ENCODE data around the gene NEURL3.

The NEURL3 gene

DNA sequence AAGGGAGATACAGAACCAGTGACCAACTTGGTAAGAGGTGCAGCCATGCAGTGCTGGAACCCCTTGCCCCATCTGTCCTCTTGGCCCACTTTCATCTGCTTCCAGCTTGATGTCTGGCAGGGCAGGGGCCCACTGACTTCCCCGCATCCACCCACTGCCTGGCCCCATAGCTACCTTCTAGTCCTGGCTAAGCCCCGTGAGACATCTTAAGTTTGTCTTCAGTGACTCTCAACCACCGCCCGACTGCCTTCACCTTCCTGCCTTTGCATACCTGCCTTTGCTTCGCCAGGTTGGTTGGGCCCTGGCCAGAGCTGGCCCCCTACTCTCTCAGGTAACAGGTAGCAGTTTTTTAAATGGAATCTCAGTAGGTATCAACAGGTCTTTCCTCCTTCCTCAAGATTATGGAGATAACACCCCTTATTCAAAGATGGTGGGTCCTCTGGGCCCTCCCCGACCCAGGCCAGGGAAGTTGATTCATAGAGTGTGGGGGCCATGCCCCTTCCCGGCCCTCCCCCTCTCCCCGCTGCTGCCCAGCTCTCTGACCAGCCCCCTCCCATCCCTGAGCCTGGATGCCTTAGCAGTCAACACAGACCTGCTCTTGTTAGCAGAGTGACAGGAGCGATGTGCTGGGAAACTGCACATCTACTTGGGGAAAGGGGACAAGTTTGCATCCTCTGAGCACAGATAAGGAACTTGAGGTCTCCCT lies 34.2 kb upstream of the NEURL3 start:
- DNase-seq = no peak

DNA sequence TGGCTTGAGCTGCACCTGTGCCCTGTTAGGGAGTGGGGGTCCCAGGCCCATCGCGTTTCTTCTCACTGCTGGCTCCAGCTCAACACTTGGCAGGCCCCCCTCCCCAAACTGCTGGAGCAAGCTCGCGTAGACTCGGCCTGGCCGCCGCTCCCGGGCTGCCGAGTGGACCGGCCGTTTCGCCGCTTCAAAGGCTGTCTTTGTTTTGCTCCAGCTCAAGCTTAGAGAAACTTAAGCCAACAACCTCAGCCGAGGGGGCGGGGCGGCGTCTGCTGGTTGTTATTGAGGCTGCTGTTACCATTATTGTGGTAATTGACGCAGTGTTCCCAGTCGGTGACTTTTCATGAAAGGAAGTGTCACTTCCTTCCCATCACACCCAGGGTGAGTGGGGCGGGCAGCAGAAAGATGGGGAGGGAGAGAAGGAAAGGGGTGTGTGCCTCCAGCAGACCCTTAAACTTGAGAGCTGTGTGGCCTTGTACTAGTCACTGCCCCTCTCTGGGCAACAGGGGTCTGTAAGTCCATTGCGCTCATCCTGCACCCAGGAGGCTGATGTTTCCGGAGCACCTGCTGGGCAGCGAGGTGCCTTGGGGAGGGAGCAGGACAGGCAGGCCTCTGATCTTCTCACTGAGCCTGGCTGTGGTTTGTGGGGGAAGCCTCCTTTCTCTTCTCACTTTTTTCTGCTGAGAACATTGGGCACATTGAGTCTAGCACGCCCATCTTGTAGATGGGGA lies 33.5 kb upstream of the NEURL3 start:
- no peak for DNase-seq

DNA sequence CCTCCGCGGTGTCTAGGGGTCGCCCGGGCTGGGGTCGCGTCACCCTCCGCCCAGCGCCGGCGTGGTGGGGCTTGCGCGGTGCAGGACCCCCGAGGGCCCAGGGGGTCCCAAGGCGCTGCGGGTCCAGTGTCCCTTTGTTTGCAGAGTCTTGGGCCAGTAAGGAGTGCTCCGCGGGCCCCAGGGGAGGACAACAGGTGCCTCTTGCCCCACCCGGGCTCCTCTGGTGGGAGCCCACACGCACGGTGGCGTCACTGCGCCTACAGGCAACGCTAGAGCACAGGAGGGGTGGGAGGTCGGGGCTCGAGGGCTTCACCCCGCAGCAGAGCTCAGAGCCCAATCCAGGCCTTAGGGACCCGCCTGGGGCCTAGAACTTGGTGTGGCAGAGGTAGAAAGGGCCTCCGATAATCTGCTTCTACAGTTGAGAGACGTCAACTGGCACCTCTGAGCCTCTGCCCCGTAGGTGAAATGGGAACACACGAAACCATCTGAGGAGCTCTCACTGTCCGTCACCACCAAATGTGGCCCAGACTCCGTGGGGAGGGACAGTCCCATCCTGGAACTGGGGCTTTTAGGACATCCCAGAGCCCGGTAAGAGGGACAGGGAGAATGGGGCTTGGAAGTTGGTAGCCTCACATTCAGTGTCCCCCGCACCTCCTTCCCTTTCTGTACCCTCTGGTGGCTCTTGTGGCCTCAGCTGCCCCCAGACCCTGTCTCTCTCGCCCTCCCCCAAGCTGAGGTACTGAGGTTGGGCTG lies 32.8 kb upstream of the NEURL3 start:
- no peak for DNase-seq

DNA sequence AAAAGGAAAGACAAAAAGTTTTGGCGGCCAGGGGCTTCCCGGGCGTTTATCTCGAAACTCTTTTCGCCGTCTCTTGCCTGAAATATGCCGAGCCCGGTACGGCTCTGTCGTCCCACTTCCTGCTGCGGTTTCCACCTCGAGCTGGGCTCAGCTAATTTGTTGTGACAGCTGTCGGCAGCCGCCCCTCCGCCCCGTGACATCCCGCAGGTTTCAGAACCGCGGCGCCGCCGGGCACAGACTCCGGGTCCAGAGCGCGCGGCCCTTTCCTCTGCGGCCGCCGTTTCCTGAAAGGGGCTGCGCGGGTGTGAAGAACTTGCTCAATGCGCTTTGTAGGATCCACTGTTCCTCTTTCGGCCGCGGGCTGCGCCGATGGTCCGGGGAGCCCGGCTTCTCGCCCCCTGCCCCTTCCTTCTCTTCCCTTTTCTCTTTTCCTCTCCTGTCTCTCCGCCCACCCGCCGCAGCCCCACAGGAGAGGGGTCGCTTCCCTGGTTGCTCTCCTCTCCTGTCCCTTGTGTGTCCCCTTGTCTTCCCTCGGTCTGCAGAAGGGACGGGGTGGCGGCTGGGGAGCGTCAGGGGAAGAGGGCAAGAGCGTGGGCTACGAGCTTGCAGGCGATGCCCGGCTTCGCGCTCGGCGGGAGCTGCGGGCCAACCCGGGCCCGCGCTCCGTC lies 32.0 kb upstream of the NEURL3 start:
- peak; percentile 60 for DNase-seq

DNA sequence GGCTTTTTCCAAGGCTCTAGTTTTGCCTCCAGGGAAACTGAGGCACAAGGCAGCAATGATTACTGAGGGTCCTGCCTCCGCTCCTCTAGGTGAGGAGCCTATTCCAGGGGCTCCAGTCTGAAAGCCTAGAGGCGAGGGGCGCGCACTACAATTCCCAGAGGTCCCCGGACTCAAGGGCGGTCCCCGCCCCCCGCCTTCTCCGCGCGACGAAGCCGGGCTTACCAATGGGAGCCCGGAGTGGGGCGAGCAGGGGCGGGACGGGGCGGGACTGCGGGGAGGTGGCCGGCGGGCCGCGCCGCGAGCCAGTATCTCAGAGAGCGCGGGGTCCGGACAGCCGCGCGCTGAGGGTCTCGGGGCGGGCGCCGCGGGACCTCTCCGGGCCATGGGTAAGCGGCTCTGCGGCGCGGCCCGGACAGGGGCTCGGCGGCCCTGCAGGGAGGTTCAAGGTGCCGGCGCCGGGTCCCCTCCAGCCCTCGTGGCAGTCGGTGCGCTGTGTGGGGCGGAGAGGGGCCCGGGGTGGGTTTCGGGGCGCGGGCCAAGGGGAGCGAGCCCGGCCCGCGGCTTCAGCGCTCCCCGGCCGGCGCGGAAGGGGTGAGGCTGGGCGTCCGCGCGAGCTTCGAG lies 31.4 kb upstream of the NEURL3 start, which contains the start of gene ARID5A:
Gene ARID5A (plus strand): TSS at position 308 of the 621 bp plus-strand sequence. CDS start 75 bp downstream, at position 383.
- peak; percentile 88 for DNase-seq

DNA sequence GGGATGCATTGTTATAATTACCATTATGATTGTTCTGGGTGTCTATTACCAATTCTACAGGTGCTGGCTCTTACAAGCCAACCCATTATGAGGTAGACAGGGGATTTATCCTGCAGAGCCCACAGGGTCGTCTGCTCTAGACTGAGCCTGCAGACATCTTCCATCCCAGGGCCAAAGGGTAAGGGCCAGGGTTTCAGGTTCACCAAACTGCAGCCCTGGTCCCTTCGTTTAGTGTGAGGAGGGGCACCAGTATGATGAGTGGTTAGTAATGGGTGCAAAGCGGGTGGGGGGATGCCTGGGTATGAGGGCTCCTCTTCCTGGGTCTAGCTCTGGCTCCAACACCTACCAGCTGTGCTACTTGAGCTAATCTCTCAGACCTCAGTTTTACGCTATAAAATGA lies 30.2 kb upstream of the NEURL3 start:
- DNase-seq = no peak

DNA sequence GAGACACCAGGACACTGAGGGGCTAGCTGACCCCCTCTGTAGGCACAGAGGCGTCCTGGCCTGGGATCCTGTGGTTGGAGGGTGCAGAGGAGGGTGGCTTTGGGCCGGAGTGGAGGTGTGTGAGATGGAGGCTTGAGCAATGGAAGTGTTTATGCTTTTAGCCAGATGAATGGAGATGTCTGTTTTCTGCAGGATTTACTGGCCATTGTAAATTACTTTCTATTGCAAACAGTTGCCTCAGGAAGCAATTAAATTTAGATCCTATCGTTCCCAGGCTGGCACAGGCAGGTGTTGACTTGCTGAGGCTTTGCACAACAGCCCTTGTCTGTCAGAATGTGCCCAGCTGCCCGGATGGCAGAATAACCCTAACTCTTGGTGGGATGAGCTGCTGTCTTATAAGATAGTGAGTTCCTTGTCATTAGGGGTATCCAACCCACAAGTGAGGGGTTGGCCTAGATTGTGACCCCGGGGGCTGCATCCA lies 29.6 kb upstream of the NEURL3 start:
- no peak for DNase-seq

DNA sequence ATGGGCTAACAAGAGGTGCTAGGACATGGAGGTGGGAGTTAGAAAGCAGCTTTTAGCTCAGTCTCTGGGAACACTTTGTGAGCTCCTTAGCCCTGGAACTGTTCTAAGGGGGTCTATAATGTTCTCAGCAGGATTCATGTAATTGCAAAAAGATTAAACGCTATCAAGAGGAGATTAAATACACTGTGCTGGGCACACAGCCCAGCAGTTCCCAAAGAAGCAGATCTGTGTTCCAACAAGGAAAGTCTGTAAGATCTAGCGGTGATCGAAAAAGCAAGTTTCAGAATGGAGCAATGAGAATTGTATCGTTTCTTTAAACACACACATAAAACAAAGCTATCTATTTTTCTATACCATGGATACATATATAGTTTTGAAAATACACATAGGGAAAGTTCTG lies 29.0 kb upstream of the NEURL3 start:
- no peak for DNase-seq

DNA sequence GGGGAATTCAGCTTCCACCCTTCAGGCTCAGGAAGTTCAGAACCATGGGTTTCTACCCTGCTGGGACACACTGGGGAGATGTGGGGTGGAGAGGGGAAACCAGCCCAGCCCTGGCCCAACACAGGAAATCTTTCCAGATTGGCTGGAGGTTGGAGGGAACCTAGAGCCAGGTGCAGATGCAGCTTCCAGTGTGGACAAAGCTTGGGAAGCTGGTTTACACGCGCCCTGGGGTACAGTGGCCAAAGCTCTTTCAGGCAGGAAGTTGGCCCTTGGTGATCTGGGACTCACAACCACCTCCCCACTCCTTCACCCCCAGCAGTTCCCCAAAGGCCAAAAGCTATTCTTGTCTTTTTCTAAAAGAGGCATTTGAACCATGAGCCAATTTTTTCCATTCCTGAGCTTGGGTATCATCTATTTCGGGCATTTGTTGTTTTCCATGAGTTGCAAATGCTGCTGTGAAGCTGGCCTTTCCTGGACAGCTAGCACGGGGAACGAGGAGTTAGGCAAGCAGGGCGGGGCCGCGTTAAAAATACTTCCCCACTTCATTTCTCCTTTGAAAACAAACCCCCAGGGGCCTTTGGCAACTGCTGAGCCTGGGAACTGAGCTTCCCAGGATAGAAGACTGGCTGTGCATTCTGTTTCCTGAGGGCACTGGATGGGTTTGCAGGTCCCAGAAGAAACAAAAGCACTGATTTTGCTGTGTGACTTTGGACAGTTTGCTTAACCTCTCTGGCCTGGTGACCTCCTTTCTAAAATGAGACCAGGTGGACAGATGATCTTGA lies 28.3 kb upstream of the NEURL3 start:
- DNase-seq = no peak

DNA sequence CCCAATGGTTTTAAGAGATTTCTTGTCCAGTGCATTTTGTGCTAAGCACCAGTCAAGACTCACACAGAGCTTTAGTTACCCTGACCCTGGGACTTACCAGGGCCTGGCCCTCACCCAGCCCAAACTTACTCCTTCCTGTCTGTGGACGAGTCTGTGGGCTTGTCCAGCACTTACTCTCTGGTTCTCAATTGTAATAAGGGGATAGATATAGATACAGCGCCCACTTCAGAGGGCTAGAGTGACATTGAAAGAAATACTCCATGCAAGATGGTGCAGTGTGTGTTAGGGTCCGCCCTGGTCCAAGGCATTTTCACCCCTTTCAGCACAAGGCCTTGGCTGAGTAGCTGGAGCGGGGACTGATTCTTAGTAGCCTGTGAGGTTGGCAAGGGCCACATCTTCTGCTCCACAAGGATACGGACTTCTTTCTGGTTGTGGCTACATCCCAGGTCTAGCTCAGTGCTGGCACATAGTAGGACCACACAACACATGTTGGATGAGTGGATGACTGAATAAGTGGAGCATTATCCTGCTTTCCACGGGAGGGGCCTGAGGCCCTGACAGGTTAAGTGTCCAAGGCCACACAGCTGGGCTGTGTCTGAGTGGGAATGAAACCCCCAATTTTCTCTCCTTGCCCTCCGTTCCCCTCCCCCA lies 27.6 kb upstream of the NEURL3 start:
- no peak for DNase-seq

DNA sequence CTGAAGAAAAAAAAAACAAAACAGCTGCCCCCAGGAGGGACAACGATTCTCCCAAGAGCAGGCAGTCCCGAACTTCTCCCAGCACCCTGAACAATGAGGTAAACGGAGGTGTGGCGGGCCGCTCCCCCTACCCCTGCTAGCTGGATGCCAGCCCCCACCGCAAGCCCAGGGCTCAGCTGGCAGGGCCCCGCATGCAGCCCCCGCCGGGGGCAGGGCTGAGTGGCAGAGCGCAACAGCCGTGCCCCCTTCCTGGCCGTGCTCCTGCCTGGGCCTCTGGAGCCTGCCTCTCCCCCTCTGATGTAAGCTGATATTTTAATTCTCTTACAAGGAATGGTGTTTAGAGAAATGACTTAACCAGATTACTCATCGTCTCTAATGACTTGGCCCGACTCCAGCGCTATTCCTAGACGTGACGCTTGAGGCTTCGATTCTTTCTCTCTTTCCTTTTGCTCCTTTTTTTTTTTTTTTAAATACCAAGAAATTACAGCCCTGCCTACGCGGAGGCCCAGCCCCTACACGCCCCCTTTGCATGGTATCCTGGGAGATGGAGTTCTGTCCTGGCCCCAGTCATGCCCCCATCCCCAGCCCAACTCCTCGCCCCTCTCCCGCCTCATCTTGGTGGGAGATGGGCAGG lies 26.8 kb upstream of the NEURL3 start:
- peak; percentile 97 for DNase-seq

DNA sequence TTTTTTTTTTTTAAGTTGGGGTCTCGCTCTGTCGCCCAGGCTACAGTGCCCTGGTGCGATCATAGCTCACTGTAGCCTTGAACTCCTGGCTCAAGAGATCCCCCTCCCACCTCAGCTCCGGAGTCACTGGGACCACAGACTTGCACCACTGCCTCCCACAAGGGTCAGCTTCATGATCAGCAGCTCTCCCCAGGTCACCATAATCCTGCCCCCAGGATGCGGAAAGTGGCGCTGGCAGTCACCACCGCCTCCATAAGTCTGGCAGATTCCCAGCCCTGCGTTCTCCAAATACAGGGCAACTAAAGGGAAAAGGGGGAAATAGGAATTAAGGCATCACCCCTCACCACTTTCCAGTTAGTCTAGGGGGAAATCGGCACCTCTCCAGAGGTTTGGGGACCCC lies 26.2 kb upstream of the NEURL3 start:
- no peak for DNase-seq

DNA sequence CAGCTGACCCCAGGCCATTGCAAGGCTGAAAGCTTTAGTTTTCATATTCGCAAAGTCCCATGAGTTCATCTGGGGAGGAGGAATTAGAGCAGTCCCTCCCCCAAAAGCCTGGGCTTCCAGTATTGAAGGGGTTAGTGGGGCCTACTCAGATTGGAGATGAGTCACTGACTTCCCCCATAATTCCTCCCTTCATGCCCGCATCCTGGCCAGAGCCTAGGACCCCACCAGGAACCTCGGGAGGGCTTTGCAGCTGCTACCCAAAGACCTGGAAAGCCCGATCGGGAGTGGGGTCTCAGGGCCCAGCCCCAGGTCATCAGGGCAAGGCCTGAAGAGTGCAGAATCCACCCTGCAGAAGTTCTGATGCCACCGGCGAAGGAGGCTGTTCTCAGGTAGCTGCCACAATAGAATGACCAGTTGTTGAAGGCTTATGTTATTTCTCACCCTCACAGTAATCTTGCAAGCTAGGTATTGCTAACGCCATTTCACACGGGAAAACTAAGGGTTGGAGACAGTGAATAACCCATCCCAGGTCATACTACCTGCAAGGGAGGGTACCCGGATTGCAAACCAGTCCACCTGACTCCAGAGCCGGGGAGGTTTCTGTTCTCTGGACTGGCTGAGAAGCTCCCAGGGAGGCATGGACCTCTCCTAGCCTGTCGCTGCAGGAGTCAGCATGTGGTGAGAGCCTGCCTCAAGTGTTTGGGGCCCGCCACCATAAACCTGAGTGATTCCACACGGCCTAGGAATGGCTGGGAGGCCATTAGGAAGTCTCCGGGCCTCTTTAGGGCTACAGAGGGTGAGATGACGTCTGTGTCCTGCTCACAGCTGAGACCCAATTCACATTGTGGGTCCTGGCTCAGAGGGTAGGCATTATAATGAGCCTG lies 25.6 kb upstream of the NEURL3 start:
- no peak for DNase-seq

DNA sequence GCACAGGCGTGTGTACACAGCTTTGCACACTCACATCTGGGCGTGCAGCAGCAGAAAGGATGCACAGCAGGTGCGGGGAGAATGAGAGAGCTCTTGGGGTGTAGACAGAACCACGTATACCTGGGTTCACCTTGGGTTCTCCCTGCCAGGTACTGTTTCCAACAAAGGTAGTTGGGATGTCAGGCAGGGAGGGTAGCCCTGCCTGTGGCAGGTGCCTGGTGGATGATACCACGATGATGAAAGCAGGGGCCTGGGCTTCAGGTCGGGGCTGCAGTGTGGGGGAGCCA lies 24.9 kb upstream of the NEURL3 start:
- no peak for DNase-seq

DNA sequence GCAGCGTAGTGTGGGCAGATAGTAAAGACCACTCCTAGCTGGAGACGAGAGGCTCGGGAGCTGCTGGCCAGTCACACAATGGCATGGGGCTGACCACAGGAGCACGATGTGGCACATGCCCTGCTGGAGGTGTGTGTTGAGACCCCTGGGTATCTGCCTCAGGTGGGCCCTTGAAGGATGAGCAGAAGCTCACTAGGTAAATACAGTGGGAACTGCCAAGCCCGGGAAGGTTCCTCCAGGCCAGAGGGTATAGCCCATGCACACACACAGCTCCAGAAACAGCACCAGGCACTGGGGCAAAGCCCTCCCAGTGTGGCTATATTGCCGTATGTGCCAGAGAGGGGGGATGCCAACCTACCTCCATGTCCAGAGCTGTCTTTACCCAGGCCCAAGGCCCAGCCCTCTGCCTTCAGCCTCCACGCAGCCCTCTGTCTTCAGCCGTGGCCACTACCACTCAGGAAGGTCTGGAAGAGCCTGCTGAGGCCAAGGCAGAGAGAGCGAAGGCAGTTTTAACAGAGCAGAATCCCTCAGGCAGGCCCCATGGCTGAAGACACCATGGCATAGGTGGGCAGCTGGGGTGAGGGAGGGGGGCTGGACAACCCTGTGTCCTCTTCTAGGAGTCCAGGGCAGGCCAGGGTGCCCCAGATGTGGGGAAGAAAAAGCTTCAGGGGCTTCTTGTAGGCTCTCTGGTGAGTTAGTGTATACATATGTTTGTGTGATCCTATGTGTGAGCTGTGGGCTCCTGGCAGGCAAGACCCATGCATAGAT lies 24.4 kb upstream of the NEURL3 start:
- DNase-seq = no peak

DNA sequence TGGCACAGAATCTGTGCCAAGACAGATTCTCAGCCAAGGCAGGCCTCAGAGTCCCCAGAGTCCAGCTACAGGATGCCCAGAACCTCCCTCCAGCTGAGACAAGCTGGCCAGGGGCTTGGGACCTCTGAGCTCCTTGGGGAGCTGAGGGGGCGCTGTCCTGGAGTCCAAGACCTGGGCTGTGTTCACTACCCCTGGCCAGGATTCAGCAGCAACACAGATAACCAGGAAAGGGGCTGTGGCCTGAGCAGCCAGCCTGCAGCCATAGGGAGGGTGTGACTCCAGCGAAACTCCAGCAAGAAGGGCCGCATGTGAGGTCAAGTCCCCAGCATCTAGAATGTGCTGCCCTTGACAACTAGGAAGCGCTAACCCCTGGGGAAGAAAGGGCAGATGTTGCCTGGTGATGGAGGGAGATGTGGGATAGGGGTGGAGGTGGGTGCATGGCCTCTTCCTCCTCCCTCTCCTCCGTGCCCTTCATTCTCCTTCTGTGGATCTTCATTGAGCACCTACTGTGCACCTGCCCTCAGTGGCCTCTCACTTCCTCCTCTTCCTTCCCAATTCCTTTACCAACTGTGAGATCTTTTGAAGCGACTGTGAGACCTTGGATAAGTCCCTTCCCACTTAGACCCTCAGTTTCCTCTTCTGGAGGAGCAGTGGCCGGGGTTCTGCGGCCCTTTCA lies 23.7 kb upstream of the NEURL3 start:
- peak; percentile 41 for DNase-seq

DNA sequence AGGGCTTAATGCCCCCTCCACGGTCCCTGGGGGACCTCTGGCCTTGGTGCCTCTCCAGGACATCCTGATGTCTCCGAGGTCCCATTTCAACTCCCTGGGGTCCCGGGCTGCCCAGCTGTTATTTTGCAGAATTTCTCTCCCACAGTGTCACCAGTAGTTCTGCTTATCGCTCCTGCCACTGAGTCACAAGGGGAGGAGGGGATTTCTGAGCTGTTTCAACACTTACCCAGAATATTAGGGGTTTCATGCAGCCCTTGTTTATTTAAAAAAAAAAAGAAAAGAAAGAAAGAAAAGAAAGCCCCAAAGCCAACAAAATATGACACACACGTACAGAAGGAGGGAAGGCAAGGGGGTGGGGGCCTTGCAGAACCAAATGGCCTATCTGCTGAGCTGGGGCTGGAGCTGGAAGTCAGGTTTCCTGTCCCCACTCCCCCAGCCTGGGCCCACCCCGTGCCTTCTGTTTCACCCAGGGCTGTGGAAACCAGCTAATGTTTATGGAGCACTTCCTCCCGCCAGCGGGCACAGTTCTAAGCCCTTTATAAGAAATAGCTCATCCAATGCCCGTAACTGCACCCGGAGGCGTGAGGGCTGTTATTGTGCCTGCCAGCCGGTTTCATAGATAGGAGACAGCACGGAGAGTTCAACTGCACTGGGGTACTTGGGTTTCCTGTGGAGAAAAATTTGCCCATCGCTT lies 23.0 kb upstream of the NEURL3 start:
- DNase-seq = peak; percentile 80

Data from hematopoietic multipotent progenitor cell treated with erythropoietin and hydrocortisone succinate and interleukin-3 and kit ligand, for 8 days (in vitro differentiated cells).